Effector memory CD8-positive, alpha-beta T cell (primary cell): ENCODE results near the gene PCYT1B.

Experiments used
- ATAC-seq: fragments of 150-1000 bp; cut with Tn5 transposase; replicated peaks from 2 replicates; pipeline ENCODE4 v1.10.0; 2021; ENCODE audit warnings: mild to moderate bottlenecking, moderate library complexity
- DNase-seq, 3 experiments: peaks; one replicate each; pipeline ENCODE4 v3.0.0; 2021
- H3K27ac Mint-ChIP-seq, 2 donors: one replicate each; pipeline ENCODE4 v1.8.0; 2022; ENCODE audit warnings: mild to moderate bottlenecking in 2 of 2, mixed read lengths in 2 of 2, moderate library complexity in 2 of 2
- H3K27me3 Mint-ChIP-seq, 2 donors: one replicate each; pipeline ENCODE4 v1.8.0; 2022; ENCODE audit warnings: mixed read lengths in 2 of 2
- H3K36me3 Mint-ChIP-seq: one replicate; pipeline ENCODE4 v1.8.0; 2022; ENCODE audit warnings: mild to moderate bottlenecking, moderate library complexity, mixed read lengths; ENCODE audit not compliant: insufficient read depth
- H3K4me1 Mint-ChIP-seq, 2 donors: one replicate each; pipeline ENCODE4 v1.8.0; 2022; ENCODE audit warnings: low read depth in 2 of 2, mixed read lengths in 2 of 2
- H3K4me3 Mint-ChIP-seq, 2 donors: one replicate each; pipeline ENCODE4 v1.8.0; 2022; ENCODE audit warnings: mild to moderate bottlenecking in 2 of 2, mixed read lengths in 2 of 2, moderate library complexity in 2 of 2
- H3K9me3 Mint-ChIP-seq, 2 donors: one replicate each; pipeline ENCODE4 v1.8.0; 2022; ENCODE audit warnings: mixed read lengths in 2 of 2

Gene PCYT1B

DNA sequence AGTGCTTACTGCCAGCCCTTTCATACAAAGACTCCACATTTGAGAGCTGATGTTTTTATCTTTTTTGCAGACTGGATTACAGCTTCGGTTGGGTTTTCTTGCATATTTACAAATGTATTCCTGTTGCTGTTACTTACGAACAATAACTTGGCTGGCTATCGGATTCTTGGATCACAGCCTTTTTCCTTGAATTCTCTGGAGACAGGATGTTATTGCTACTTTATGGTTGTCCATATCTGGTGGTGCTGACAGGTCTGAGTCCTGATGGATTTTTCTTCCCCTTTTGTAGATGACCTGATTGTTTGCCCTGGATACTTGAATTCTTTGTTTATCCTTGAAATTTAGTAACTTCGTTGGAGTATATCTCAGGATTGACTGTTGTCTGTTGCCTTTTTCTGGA lies 104.4 kb downstream of the PCYT1B start:
- Mint-ChIP-seq H3K4me3 (no peak overlapping the region), H3K4me1 (no peaks in the 10 kb centered on the region), H3K27ac (no peak overlapping the region), H3K27me3 (no peaks in the 10 kb centered on the region), H3K9me3 (no peaks in the 10 kb centered on the region), H3K36me3 (peaks cover 6% of the 10 kb centered on the region)
- DNase-seq (no peak), ATAC-seq (no peak)

DNA sequence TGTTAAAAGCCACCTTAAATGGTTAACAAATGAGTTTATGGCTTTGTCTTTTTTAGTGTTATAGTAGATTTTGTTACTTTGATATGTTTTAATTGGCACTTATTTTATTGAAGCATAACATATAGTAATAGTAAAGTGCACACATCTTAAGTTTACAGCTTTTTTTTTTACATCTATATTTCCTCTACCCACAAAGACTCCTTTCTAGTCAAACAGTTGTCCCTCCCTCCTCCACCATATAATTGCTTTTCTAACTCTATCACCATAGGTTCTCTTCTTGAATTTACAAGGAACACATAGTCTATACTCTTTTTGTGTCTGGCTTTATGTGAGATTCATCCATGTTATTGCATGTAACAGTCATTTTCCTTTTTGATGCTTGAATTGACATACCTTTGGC lies 110.6 kb downstream of the PCYT1B start:
- H3K27me3 Mint-ChIP-seq, result no peaks in the 10 kb centered on the region
- no peaks in the 10 kb centered on the region for H3K4me1 Mint-ChIP-seq
- DNase-seq, result no peak
- no peak for ATAC-seq
- no peak overlapping the region for H3K4me3 Mint-ChIP-seq
- H3K27ac Mint-ChIP-seq, result no peak overlapping the region
- H3K9me3 Mint-ChIP-seq, result no peaks in the 10 kb centered on the region
- H3K36me3 Mint-ChIP-seq, result peaks cover 45% of the 10 kb centered on the region

DNA sequence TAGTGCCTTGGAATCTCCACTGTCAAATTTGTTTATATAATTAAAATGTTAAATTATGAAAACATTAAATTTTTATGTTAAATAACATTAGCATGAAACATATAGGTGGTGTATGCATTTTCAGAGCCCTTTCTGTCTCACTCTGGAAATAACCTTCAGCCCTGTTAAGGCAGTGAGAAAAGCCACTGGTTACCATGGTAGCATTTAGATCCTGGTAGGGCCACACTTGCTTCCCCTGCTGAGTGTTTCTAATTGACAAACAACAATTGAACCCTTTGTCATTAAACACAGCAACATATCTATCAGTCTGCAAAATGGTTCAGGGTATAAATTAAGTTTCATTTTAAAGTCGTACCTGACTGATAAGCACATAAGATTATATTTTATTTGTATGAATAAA lies 118.5 kb downstream of the PCYT1B start:
- DNase-seq (no peak), ATAC-seq (no peak)
- H3K27ac Mint-ChIP-seq, result no peak overlapping the region
- peaks cover 58% of the 10 kb centered on the region for H3K36me3 Mint-ChIP-seq
- H3K9me3 Mint-ChIP-seq, result no peaks in the 10 kb centered on the region
- H3K4me3 Mint-ChIP-seq, result no peak overlapping the region
- no peaks in the 10 kb centered on the region for H3K27me3 Mint-ChIP-seq
- H3K4me1 Mint-ChIP-seq, result no peaks in the 10 kb centered on the region

DNA sequence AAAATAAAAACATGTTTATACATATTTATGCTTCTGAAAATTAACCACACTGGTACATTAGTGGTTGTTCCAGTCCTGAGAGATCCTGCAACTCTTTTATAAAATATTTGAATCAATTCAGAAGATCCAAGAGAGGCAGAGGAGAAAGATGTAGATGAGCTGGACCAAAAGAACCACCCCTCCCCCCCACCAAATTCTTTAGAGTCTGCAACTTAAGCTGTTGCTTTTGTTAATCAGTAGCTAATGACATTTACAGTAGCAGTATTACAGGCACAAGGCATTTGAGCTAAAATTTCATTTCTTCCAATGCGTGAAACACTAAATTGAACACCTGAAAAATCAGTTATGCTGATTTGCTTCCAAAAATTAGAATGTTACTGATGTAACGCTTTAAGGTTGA lies 120.5 kb downstream of the PCYT1B start:
- Mint-ChIP-seq H3K9me3 (no peaks in the 10 kb centered on the region), H3K27me3 (no peaks in the 10 kb centered on the region), H3K36me3 (peaks cover 46% of the 10 kb centered on the region), H3K4me1 (no peaks in the 10 kb centered on the region), H3K4me3 (no peak overlapping the region), H3K27ac (no peak overlapping the region)
- DNase-seq (no peak), ATAC-seq (no peak)

DNA sequence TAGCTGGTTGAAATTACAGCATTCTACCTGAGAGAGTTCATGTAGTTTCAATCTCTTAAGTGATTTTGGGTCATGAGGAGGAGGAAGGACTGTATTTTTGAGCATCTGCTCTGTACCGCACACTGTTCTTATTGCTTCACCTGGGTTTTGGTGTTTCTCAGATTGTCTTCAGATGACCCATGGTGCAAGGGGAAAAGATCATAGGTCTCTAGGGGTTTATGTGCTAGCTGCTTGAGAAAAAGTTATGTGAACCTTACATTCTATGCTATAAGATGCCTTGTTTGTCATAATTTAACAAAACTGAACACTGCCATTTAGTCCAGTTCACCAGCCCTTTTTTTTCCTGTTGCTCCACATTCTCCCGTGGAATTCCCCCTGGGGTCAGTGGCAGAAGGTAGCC lies 121.7 kb downstream of the PCYT1B start:
- no peak for ATAC-seq
- Mint-ChIP-seq H3K4me1 (no peaks in the 10 kb centered on the region), H3K9me3 (no peaks in the 10 kb centered on the region), H3K27ac (no peak overlapping the region), H3K4me3 (no peak overlapping the region), H3K36me3 (peaks cover 43% of the 10 kb centered on the region), H3K27me3 (no peaks in the 10 kb centered on the region)
- DNase-seq, result no peak

DNA sequence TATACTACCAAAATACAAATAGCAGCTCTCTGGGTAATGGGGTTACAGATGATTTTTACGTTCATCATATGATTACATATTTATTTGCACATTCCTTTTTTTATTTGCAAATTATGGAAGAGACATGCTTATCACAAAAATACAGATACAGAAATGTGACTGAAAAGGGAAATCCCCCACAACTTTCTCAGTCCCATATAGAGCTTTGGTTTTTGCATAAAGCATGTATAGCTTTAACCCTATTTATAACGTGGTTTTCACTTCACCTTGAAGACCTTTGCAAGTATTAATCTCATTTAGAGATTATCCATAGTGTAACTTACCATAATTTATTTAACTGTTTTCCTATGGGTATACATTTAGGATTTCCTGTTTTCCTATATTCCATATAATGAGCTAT lies 126.7 kb downstream of the PCYT1B start:
- no peak overlapping the region for H3K4me3 Mint-ChIP-seq
- peaks cover 28% of the 10 kb centered on the region for H3K36me3 Mint-ChIP-seq
- no peak for ATAC-seq
- no peaks in the 10 kb centered on the region for H3K9me3 Mint-ChIP-seq
- DNase-seq, result no peak
- H3K4me1 Mint-ChIP-seq, result no peaks in the 10 kb centered on the region
- no peaks in the 10 kb centered on the region for H3K27me3 Mint-ChIP-seq
- no peak overlapping the region for H3K27ac Mint-ChIP-seq

DNA sequence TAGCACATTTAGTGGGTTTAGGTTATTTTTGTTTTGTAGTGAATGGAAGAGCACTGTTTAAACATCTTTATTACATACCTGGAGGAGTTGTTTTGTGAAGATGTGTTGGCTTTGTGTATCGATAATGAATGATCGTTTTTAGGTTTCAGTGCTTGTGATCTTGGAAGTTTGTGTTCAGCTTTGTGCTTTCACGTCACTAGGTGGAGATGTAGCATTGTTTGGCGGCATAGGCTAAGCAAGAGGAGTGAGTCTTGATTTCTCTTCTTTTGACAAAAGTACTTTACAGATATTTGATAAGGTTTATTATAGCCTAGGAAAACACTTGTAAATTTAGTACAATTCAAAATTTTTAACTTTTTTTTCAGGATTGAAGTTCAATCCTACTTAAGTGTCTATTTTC lies 131.7 kb downstream of the PCYT1B start:
- no peak for DNase-seq
- no peak for ATAC-seq
- H3K36me3 Mint-ChIP-seq, result peaks cover 15% of the 10 kb centered on the region
- H3K27ac Mint-ChIP-seq, result no peak overlapping the region
- no peaks in the 10 kb centered on the region for H3K27me3 Mint-ChIP-seq
- no peaks in the 10 kb centered on the region for H3K9me3 Mint-ChIP-seq
- no peak overlapping the region for H3K4me3 Mint-ChIP-seq
- H3K4me1 Mint-ChIP-seq, result no peaks in the 10 kb centered on the region

DNA sequence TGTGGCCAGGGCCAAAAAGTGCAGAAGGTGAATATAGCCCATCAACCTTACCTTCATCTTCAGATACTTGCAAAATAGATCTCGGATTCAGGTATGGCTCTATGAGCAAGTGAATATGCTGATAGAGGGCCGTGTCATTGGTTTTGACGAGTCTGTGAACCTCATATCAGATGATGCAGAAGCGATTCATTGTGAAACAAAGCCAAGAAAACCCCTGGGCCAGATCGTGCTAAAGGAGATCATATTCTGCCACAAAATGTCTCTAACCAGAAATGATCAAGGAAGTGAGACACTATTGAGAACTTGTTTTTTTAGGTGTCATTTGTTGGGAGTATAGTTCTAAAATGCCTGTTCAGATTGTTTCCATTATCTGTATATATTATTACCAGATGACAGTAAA lies 133.7 kb downstream of the PCYT1B start:
- Mint-ChIP-seq H3K27me3 (no peaks in the 10 kb centered on the region), H3K36me3 (peaks cover 18% of the 10 kb centered on the region), H3K27ac (peak overlapping the region in 1 of 2 donors; percentile 17), H3K4me1 (no peaks in the 10 kb centered on the region), H3K9me3 (no peaks in the 10 kb centered on the region), H3K4me3 (no peak overlapping the region)
- ATAC-seq, result no peak
- no peak for DNase-seq

DNA sequence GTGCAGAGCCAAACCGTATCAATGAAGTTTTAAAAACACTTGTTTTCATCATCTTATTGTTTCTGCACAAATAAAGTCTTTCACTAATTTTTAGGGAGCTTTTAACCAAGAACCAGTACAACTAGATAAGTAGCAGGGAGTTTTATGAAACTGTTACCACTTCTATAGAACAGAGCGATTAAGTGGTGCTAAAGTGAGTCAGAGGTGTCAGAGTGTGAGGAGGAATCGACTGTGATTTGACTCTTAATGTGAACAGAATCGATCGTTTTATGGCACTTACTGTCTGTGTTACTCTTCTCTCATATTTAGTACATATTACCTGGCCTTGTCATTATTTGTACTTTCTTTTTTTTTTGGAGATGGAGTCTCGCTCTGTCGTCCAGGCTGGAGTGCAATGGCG lies 138.8 kb downstream of the PCYT1B start:
- Mint-ChIP-seq H3K9me3 (no peaks in the 10 kb centered on the region), H3K4me3 (no peak overlapping the region), H3K36me3 (peaks cover 19% of the 10 kb centered on the region), H3K27me3 (no peaks in the 10 kb centered on the region), H3K4me1 (peaks cover 0 to 3% of the 10 kb centered on the region in 2 donors), H3K27ac (no peak overlapping the region)
- no peak for DNase-seq
- no peak for ATAC-seq
